HCT116 (cell line): ENCODE results near the gene C15orf61. TPM values are rescaled to one million over a fixed set of nuclear protein-coding genes. Genes with fewer than 3 reads are reported as not detected.

Experiments used
- ATAC-seq: fragments of 200-7000 bp; cut with Tn5 transposase; 2 replicates; pipeline ENCODE4 v1.9.1; 2020; ENCODE audit warnings: mild to moderate bottlenecking, moderate library complexity
- BruUV-seq: library from RNA; stranded (reverse); fragments of 400-500 nt; replicated peaks from 2 replicates; lab custom pipeline; 2021; lab: Mats Ljungman, UMichigan
- CTCF ChIA-PET: fragments of 300-600 bp; sonication (Branson Sonifier 250); formaldehyde crosslinking; loops from one replicate; lab custom pipeline; 2021; ENCODE audit warnings: antibody characterized with exemption; lab: Charles Lee
- POLR2A ChIA-PET: fragments of 300-600, 350-600 bp; sonication (Branson Sonifier 250); formaldehyde crosslinking; loops from one replicate; lab custom pipeline; 2021; ENCODE audit warnings: antibody characterized with exemption; lab: Charles Lee
- RAD21 ChIA-PET, 2 experiments: fragments of 300-600 bp; sonication (Branson Sonifier 250); formaldehyde crosslinking; loops; one replicate each; lab custom pipeline; 2023; ENCODE audit warnings: low total read pairs in 2 of 2; ENCODE audit not compliant: uncharacterized antibody in 2 of 2, unreplicated experiment in 2 of 2, low non-redundant PET in 1 of 2; lab: Charles Lee
- DNase-seq: peaks from one replicate; pipeline ENCODE4 v3.0.0-alpha.2; 2010; ENCODE audit warnings: low read depth, low spot score
- H2AFZ ChIP-seq: fragments of 200-600 bp; shearing (Covaris generic), sonication (generic); 2 replicates; pipeline ENCODE4 v1.6.1; 2017; ENCODE audit warnings: low read depth, mixed run types, mixed read lengths, antibody characterized with exemption, low read length; ENCODE audit not compliant: poor library complexity, severe bottlenecking
- H3K27ac ChIP-seq: 2 replicates; pipeline ENCODE4 v1.5.1; 2012; ENCODE audit warnings: low read depth, low read length
- H3K27me3 ChIP-seq: fragments of 200-600 bp; sonication (generic); 2 replicates; pipeline ENCODE4 v1.6.1; 2016; ENCODE audit warnings: mixed run types, low read length, mixed read lengths; ENCODE audit not compliant: insufficient read depth
- H3K36me3 ChIP-seq, 2 experiments: fragments of 200-500 bp in 1 of 2; fragments of 200-600 bp in 1 of 2; sonication (Bioruptor generic) in 1 of 2; sonication (generic) in 1 of 2; 2 replicates each; pipeline versions ENCODE4 v1.5.1 to v1.6.1; 2014 to 2016; ENCODE audit warnings: low read length in 2 of 2, inconsistent platforms in 1 of 2, mixed read lengths in 1 of 2, mixed run types in 1 of 2; ENCODE audit not compliant: insufficient read depth in 2 of 2, control insufficient read depth in 1 of 2
- H3K4me1 ChIP-seq, 2 experiments: fragments of 200-600 bp in 1 of 2; sonication (generic) in 1 of 2; 2 replicates each; pipeline versions ENCODE4 v1.5.1 to v1.6.1; 2012 to 2017; ENCODE audit warnings: low read length in 2 of 2, inconsistent platforms in 1 of 2, mild to moderate bottlenecking in 1 of 2, mixed read lengths in 1 of 2, mixed run types in 1 of 2, moderate library complexity in 1 of 2; ENCODE audit not compliant: insufficient read depth in 2 of 2, control insufficient read depth in 1 of 2
- H3K4me2 ChIP-seq: fragments of 200-600 bp; sonication (generic); 2 replicates; pipeline ENCODE4 v1.6.1; 2017; ENCODE audit warnings: mixed run types, low read length, mixed read lengths
- H3K4me3 ChIP-seq, 2 experiments: fragments of 200-600 bp in 1 of 2; sonication (generic) in 1 of 2; replicated peaks in 1 of 2; 2 replicates each; pipeline ENCODE4 v1.5.1; 2011 to 2016; ENCODE audit warnings: low read length in 2 of 2, control low read depth in 1 of 2, low read depth in 1 of 2, mild to moderate bottlenecking in 1 of 2, mixed read lengths in 1 of 2, mixed run types in 1 of 2
- H3K79me2 ChIP-seq: fragments of 200-600 bp; sonication (generic); 2 replicates; pipeline ENCODE4 v1.6.1; 2017; ENCODE audit warnings: mild to moderate bottlenecking, mixed run types, low read length, moderate library complexity, mixed read lengths; ENCODE audit not compliant: insufficient read depth
- H3K9ac ChIP-seq: fragments of 200-600 bp; sonication (generic); 2 replicates; pipeline ENCODE4 v1.6.1; 2016; ENCODE audit warnings: low read length, mixed read lengths
- H3K9me2 ChIP-seq: fragments of 200-600 bp; sonication (generic), shearing (Covaris generic); 2 replicates; pipeline ENCODE4 v1.6.1; 2017; ENCODE audit warnings: mixed run types, mild to moderate bottlenecking, moderate library complexity; ENCODE audit not compliant: insufficient read depth
- H3K9me3 ChIP-seq, 2 experiments: fragments of 200-500 bp in 1 of 2; fragments of 200-600 bp in 1 of 2; sonication (Bioruptor generic) in 1 of 2; sonication (generic) in 1 of 2; 2 replicates each; pipeline ENCODE4 v1.6.1; 2014 to 2017; ENCODE audit warnings: low read length in 2 of 2, mixed read lengths in 2 of 2, inconsistent platforms in 1 of 2, low read depth in 1 of 2, mild to moderate bottlenecking in 1 of 2, mixed run types in 1 of 2, moderate library complexity in 1 of 2; ENCODE audit not compliant: control insufficient read depth in 1 of 2, insufficient read depth in 1 of 2
- H4K20me1 ChIP-seq: fragments of 200-600 bp; sonication (generic), shearing (Covaris generic); 2 replicates; pipeline ENCODE4 v1.6.1; 2017; ENCODE audit warnings: mixed run types, mild to moderate bottlenecking, moderate library complexity; ENCODE audit not compliant: insufficient read depth
- CBX3 ChIP-seq: IDR thresholded peaks from 2 replicates; pipeline ENCODE4 v1.6.1; 2012; ENCODE audit warnings: low read depth
- CEBPB ChIP-seq: IDR thresholded peaks from 2 replicates; pipeline ENCODE4 v1.6.1; 2012; ENCODE audit warnings: low read depth
- EZH2phosphoT487 ChIP-seq: fragments of 200-600 bp; IDR thresholded peaks from 2 replicates; pipeline ENCODE4 v1.6.1; 2018; ENCODE audit warnings: antibody characterized with exemption, borderline replicate concordance
- POLR2A ChIP-seq: IDR thresholded peaks from 2 replicates; pipeline ENCODE4 v1.7.0; 2011; ENCODE audit warnings: borderline replicate concordance; ENCODE audit not compliant: insufficient read depth, insufficient read length; ENCODE audit errors: extremely low read depth
- SRF ChIP-seq: IDR thresholded peaks from 2 replicates; pipeline ENCODE4 v1.6.1; 2012; ENCODE audit warnings: low read depth
- TCF7L2 ChIP-seq: IDR thresholded peaks from 2 replicates; pipeline ENCODE4 v1.7.0; 2011; ENCODE audit warnings: borderline replicate concordance, inconsistent platforms; ENCODE audit not compliant: insufficient read depth, insufficient read length; ENCODE audit errors: extremely low read depth
- YY1 ChIP-seq: IDR thresholded peaks from 2 replicates; pipeline ENCODE4 v1.6.1; 2011; ENCODE audit warnings: low read length, low read depth, moderate library complexity, mild to moderate bottlenecking; ENCODE audit not compliant: insufficient replicate concordance; ENCODE audit errors: extremely low read depth
- intact Hi-C: fragments of 100-400 bp; cut with micrococcal nuclease; formaldehyde crosslinking; loops from 2 replicates; pipeline ENCODE4 v1.10.0; 2022
- total RNA-seq: library from RNA; stranded (reverse); gene quantifications from one replicate; pipeline ENCODE4 v1.2.1, GENCODE V29; 2021; ENCODE audit not compliant: unreplicated experiment
- TF ChIP-seq, protein P1 (sequence below): IDR thresholded peaks from 2 replicates; pipeline ENCODE4 v1.6.1; 2012; ENCODE audit warnings: low read depth
- TF ChIP-seq, protein P2 (sequence below): IDR thresholded peaks from 2 replicates; pipeline ENCODE4 v1.6.1; 2011; ENCODE audit warnings: mild to moderate bottlenecking, low read length, moderate library complexity; ENCODE audit not compliant: insufficient replicate concordance; ENCODE audit errors: extremely low read depth
- TF ChIP-seq, protein P3 (sequence below): IDR thresholded peaks from 2 replicates; pipeline ENCODE4 v1.6.1; 2012
- TF ChIP-seq, protein P4 (sequence below): IDR thresholded peaks from 2 replicates; pipeline ENCODE4 v1.6.1; 2012

The C15orf61 gene
- total RNA-seq, 1 experiment from 2014 or later = 9.9 TPM

DNA sequence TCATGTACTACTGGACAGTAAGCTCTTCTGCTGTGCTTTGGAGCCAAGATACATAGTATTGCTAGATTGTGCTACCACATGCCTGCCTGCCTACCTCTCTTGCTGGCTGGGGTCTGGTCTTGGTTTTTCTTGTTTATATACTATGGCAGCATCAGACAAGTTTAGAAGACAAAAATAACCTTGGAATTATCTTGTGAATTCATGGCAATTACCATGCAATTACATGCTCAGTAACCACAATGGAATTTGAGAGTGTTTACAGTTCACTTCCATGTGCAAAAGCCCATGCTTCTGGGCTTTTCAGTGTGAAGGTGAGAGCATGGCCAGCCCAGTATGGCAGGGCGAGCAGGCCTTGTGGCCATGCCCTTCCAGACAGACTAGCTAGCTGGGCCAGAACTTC, 48.0 kb upstream of the C15orf61 start:
- no peak for ATAC-seq
- no peak for TF ChIP-seq YY1
- TF ChIP-seq, protein P1, sequence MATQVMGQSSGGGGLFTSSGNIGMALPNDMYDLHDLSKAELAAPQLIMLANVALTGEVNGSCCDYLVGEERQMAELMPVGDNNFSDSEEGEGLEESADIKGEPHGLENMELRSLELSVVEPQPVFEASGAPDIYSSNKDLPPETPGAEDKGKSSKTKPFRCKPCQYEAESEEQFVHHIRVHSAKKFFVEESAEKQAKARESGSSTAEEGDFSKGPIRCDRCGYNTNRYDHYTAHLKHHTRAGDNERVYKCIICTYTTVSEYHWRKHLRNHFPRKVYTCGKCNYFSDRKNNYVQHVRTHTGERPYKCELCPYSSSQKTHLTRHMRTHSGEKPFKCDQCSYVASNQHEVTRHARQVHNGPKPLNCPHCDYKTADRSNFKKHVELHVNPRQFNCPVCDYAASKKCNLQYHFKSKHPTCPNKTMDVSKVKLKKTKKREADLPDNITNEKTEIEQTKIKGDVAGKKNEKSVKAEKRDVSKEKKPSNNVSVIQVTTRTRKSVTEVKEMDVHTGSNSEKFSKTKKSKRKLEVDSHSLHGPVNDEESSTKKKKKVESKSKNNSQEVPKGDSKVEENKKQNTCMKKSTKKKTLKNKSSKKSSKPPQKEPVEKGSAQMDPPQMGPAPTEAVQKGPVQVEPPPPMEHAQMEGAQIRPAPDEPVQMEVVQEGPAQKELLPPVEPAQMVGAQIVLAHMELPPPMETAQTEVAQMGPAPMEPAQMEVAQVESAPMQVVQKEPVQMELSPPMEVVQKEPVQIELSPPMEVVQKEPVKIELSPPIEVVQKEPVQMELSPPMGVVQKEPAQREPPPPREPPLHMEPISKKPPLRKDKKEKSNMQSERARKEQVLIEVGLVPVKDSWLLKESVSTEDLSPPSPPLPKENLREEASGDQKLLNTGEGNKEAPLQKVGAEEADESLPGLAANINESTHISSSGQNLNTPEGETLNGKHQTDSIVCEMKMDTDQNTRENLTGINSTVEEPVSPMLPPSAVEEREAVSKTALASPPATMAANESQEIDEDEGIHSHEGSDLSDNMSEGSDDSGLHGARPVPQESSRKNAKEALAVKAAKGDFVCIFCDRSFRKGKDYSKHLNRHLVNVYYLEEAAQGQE = no peak
- TF ChIP-seq SRF = no peak
- no peak for TF ChIP-seq POLR2A
- TF ChIP-seq CBX3 = no peak

DNA sequence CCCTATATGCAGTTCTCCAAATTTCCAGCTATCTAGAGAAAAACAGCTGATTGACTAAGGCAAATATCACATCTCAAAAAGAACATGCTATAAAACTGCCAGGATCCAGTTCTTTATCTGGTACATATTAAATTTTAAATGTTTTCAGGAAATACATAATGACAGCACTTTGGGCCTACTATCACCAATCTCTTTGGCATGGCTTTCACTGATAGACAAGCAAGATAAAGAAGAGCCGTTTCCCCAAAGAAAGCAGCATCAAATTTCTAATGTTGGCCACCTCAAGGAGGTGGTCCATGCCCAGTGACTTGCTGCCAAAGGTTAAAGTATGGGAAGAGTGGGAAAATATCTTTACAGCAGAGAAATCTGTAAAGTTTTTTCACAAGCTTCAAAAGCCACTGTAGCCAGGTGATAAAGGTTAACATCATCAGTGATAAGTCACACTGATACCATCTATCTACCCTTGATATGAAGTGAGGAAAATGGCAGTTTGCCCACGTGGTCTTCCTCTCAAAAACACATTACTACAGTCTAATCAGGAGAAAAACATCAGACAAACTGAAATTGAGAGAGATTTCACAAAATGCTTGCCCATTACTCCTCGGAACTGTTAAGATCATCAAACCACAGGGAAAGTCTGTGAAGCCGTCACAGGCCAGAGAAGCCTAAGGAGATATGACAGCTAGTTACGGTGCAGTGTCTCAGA, 46.4 kb upstream of the C15orf61 start:
- Histone ChIP-seq H3K27me3 (no peaks in the 10 kb centered on the region), H4K20me1 (no peaks in the 10 kb centered on the region), H3K9me3 (no peaks in the 10 kb centered on the region), H3K79me2 (no peaks in the 10 kb centered on the region), H3K9me2 (no peaks in the 10 kb centered on the region), H3K4me3 (no peak overlapping the region), H3K9ac (no peak overlapping the region), H3K36me3 (no peaks in the 10 kb centered on the region), H3K4me2 (no peak overlapping the region), H3K27ac (no peak overlapping the region), H2AFZ (no peak overlapping the region), H3K4me1 (no peaks in the 10 kb centered on the region)
- CTCF ChIA-PET = no interaction called here
- BruUV-seq = no TSS peak
- DNase-seq (no peak), ATAC-seq (no peak)
- intact Hi-C loops = no loop called here
- TF ChIP-seq CEBPB = no peak
- TF ChIP-seq YY1 = no peak
- TF ChIP-seq, protein P2, sequence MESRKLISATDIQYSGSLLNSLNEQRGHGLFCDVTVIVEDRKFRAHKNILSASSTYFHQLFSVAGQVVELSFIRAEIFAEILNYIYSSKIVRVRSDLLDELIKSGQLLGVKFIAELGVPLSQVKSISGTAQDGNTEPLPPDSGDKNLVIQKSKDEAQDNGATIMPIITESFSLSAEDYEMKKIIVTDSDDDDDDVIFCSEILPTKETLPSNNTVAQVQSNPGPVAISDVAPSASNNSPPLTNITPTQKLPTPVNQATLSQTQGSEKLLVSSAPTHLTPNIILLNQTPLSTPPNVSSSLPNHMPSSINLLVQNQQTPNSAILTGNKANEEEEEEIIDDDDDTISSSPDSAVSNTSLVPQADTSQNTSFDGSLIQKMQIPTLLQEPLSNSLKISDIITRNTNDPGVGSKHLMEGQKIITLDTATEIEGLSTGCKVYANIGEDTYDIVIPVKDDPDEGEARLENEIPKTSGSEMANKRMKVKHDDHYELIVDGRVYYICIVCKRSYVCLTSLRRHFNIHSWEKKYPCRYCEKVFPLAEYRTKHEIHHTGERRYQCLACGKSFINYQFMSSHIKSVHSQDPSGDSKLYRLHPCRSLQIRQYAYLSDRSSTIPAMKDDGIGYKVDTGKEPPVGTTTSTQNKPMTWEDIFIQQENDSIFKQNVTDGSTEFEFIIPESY = no peak
- TF ChIP-seq, protein P3, sequence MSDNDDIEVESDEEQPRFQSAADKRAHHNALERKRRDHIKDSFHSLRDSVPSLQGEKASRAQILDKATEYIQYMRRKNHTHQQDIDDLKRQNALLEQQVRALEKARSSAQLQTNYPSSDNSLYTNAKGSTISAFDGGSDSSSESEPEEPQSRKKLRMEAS = no peak
- TF ChIP-seq, protein P4, sequence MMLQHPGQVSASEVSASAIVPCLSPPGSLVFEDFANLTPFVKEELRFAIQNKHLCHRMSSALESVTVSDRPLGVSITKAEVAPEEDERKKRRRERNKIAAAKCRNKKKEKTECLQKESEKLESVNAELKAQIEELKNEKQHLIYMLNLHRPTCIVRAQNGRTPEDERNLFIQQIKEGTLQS = no peak
- no peak for TF ChIP-seq TCF7L2
- TF ChIP-seq EZH2phosphoT487 = no peak
- no peak for TF ChIP-seq CBX3
- POLR2A ChIA-PET = no interaction called here
- RAD21 ChIA-PET = no interaction called here

More for the DNA sequence above, 48.0 kb upstream of the C15orf61 start:
- ChIA-PET POLR2A (no interaction called here), RAD21 (no interaction called here), CTCF (no interaction called here)
- intact Hi-C loops = no loop called here
- Histone ChIP-seq H3K4me1 (no peaks in the 10 kb centered on the region), H3K27ac (no peak overlapping the region), H2AFZ (no peak overlapping the region), H3K79me2 (no peaks in the 10 kb centered on the region), H3K9me3 (no peaks in the 10 kb centered on the region), H3K36me3 (no peaks in the 10 kb centered on the region), H3K4me2 (no peak overlapping the region), H3K9ac (no peak overlapping the region), H3K9me2 (no peaks in the 10 kb centered on the region), H3K4me3 (no peak overlapping the region), H4K20me1 (no peaks in the 10 kb centered on the region), H3K27me3 (no peaks in the 10 kb centered on the region)
- BruUV-seq = no TSS peak
- no peak for DNase-seq
